ENCODE data around the gene ACY1.

Gene ACY1

DNA sequence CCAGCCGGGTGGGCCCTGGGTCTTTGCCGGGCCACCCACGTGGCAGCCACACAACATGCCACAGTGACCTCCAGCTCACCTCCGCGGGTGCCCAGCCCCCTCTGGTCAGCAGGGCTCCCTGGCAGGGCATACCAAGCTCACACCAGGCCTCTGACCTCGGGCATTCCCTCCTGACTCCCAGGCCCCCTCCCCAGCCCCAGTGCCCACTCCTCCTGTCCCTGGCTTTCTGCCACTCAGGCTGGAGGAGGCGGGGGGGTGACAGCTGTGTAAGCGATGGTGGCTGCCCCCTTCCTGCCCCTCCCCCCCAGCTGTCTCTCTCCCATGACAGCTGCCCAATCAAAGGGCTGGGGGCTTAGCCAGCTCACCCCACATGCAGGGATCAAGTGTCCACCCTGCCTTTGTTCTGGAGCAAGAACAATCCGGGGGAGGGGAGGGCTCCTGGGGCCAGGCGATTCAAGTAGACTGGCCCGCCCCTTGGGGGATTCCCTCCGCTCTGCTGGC is 19.3 kb upstream of the ACY1 start:
- no peak for DNase-seq (ENCODE audit: low read depth)

DNA sequence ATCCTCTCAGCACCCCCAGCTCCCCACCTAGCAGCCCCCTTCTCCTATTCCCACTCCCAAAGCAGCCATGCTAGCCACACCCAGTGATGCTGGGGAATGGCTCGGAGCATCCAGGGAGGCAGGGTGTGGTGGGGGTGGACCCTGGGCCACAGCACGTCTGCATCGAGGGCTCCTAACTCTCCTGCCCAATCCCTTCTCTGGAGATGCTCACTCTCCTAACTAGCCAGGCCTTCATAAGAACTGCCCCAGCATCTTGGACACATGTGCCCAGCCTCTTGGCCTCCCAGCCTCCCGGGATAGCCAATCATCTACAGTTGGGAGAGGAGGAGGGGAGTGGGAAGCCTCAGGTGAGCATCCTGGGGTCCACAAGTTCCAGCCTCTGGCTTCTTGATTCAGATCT is 18.8 kb upstream of the ACY1 start:
- no peak for DNase-seq (ENCODE audit: low read depth)

DNA sequence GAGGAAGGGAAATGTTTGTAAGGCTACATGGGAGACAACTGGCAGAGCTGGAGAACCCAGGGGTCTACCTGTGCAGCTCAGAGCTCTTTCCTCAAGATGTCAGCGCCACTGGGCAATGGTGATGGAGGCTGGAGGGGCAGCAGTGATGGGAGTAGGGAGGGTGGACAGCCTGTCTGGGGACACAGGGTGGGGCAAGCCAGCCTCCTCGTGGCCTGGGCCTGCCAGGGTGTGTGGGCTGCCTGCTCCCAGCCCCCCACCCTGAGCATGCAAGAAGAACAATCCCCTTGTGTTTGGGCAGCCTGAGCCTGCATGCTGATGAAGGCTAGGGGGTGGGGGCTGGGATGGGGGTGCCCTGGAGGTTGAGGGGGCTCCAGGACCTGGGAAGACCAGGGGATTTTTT is 17.3 kb upstream of the ACY1 start:
- no peak for DNase-seq (ENCODE audit: low read depth)

DNA sequence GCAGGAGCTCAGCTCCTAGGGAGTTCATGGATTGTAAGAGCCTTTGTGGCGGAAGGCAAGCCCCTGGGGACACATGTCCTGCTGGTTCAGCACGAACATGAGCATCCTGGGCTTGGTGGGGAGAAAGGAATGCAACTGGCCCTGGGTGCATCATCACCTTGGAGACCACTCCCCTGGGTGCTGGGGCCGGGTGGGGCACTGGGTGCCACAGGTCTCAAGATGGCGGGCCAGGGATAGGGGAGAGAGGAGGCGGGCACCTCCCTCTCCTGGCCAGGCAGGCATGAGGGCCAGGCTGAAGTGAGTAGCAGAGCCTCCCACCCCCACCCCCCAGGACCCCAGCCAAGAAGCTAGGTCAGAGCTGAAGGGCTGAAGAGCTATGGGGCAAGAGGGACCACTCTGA is 16.8 kb upstream of the ACY1 start:
- no peak for DNase-seq (ENCODE audit: low read depth)

DNA sequence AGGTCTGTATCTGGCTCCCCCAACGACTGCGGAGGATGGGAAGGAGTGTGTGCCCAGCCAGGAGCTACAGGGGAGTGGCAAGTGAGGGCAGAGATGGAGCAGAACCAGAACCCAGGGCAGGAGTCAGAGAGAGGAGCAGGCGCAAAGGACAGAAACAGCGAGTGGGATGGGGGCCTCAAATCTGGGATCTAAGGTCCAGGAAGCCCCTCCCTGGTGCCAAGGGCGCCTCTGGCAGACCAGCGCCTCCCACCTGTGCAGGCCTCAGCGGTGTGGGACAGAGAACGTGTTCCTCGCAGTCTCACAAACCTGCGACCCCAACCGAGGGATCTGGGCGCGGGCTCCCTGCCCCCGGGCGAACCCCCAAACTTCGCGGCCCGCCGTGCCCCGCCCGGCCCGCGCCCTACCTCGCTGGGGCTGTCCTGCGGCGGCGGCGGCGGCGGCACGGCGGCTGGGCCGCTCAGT is 16.4 kb upstream of the ACY1 start:
- no peak for DNase-seq (ENCODE audit: low read depth)

DNA sequence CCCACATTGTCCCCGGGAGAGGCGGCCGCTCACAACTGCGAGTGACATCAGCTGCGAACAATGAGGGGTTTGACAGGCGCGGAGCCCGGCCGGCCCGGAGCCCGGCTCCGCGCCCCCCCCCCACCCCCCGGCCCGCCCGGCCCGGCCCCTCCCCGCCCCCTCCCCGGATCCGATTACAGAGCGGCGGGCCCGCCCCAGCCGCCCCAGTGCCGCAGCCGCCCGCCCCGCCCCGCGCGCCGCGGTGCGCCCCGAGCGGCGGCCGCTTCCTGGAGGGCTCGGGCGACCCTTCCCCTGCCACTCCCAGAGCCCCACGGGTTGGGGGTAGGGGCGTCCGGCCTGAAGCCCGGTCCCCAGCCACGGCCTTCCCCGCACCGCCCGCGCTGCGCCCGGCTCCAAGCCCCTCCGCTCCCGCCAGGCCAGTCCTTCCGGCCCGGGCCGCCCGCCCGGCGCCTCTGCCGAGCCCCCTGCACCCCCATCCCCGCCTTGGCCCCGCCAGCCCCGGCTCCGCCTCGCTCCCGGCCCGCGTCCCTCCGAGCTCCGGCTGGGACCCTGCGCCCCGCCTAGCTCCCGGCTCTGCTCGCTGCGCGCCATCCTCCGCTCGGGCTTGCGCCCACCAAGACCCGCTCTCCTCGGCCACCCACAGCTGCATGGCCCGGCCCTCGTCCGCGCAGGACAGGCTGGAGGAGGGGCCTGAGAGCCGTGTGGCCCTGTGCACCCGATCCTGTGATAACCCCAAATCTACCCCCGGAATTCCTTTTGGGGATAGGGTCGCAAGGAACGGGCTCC is 15.8 kb upstream of the ACY1 start, which contains the start of gene PCBP4:
PCBP4 (minus strand) TSS at position 71 of the 786 bp plus-strand sequence. CDS start 6,214 bp downstream, outside the sequence.
- DNase-seq (ENCODE audit: low read depth) = no peak

DNA sequence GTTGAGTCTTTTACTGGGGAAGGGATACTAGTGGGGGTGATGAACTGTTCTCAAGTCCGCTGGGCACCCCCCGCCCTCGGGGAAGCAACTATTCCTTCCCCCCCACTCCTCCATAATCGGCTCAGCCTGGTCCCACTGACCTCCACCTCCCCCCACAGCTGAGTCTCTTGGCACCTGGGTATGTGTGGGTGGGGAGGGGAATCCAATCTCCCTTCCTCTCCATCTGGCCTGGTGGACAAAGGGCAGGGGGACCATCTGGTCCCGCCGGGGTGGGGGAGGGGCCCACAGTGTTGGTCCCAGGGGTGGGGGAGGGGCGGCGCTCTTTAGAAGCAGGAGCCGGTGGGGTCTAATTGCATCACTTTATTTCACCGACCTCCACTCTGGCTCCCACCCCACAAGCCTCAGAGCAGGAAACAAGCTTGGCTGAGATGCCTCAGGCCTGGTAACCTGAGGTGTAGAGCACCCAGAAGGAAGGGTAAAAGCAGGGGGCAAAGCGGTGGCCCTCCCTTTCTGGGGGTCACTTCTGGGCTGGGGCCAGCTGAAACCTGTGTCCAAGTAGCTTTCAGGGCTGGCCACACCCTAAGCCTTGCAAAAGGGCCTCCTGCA is 15.1 kb upstream of the ACY1 start:
- no peak for DNase-seq (ENCODE audit: low read depth)

DNA sequence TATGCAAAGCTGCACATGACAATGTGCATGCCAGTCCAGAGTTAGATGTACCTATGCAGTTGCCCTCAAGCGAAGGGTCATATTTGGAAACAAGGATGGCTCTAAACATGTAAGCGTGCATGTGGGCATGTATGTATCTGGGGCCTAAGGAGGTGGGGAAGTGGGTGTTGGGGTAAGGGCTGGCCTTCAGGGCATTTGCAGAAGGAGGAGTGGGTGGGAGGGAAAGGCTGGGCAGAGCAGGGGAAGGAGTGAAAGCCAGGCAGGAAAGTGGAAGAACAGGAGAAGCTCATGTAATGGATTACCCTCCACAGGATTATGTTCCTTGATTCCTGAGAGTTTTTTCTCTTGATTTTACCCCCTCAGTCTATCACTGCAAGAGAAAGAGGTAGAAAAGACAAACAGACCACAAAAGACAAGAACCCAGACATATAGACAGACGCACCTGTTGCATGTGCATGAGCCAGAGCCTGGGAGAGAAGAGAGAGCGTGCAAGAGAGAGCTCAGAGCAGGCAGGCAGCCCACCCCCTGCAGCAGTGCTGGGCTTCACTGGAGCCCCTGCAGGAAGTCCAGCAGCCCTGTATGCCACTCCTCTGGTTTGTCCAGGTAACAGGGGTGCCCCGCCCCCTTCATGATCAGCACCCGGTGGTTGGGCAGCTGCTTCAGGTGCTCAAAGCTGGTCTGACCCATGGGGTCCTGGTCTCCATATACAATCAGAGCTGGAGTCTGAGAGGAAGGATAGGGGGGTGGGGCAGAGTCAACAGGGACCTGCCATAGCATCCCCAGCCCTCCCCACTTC is 14.3 kb upstream of the ACY1 start:
- DNase-seq (ENCODE audit: low read depth) = no peak

DNA sequence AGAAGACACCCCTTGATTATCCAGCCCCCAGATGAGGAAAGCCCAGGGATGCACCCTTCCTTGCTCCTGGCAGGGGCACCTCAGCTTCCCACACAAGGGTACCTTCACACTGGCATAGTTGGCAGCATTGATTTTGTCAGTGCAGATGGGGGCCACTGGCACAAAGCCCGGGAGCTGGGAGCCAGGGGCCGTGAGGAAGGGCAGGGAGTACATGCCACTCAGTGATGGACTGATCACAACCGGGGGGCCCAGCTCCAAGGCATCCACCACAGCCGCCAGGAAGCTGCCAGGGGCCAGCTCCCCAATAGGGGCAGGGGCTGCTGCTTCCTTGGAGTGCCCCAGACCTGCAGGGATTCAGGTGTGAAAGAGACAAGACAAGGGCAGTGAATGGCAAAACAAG is 13.5 kb upstream of the ACY1 start:
- DNase-seq (ENCODE audit: low read depth) = no peak

DNA sequence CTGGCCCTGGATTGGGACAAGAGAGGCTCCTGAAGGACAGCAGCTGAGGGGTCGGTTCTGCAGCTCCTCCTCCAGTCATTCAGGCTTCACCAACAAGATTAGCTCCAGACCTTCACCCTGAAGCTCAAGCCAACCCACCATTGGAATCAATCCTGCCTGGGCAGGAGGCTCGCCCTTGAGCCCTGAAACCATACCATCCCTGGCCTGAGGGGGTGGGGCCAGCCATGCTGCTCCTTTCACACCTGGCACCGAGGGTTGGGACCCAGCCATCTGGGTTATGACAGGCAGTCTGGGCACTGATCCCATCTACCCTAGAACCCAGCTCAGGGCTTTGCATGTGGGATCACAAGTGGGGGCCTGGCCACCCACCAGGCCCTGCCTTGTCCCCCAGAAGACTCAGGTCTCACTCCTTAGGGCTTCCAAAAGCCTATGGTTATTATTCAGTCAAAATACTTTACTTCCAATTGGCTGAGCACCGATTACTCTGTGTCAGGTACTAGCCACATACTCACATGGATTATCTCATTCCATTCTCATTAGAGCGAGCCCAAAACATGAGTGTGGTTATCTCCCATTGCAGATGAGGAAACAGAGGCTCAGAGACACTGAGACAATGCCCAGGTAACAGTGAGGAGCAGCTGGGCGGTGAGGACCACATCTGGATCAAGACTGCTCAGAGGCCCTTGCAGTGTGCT is 12.6 kb upstream of the ACY1 start:
- no peak for DNase-seq (ENCODE audit: low read depth)

DNA sequence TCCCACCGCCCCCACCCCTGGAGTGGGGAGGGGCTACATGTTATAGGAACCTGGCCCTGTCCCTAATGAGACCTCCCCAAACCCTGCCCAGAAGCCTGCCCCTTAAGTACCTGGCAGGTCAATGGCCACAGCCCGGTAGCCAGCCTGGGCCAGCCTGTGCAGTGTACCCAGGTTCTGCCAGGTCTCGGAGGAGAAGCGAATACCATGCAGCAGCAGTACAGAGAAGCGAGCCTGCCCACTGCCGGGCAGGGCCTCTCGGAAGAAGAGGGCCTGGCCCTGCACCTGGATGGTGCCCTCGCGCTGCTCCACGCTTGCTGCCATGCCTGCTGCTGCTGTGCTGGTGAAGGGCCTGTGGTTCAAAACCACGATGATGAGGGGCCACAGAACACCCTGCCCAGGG is 12.0 kb upstream of the ACY1 start:
- DNase-seq (ENCODE audit: low read depth) = no peak

DNA sequence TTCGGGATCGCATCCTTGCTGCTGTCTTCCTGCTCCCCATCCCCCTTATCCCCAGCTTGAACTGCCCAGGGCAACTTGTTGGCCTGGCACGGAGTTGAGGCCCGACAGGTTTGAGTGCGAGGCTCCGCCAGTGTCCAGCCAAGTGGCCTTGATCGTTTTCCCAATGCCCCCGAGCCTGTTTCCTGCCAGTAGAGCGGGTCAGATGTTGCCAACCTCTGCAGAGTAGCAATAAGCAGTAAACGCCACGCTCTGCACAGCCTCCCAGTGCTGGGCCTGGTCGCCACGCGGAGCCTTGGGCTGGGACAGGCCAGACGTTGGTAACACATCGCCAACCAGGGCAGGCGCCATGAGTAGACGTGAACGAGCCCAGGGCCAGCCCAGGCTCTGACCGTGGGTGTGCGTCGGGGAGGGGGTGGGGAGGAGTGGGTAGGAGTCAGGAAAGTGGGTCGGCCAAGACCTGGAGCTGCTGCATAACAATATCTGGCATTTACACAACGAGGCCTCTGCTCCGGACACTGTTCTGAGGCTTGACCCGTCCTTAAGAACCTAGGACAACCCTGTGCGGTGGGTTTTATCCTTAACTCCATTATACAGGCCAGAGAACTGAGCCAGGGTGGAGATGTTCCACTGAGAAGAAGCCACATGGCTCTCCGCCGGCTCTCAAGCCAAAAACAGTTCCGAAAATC is 8.9 kb upstream of the ACY1 start:
- no peak for DNase-seq (ENCODE audit: low read depth)

DNA sequence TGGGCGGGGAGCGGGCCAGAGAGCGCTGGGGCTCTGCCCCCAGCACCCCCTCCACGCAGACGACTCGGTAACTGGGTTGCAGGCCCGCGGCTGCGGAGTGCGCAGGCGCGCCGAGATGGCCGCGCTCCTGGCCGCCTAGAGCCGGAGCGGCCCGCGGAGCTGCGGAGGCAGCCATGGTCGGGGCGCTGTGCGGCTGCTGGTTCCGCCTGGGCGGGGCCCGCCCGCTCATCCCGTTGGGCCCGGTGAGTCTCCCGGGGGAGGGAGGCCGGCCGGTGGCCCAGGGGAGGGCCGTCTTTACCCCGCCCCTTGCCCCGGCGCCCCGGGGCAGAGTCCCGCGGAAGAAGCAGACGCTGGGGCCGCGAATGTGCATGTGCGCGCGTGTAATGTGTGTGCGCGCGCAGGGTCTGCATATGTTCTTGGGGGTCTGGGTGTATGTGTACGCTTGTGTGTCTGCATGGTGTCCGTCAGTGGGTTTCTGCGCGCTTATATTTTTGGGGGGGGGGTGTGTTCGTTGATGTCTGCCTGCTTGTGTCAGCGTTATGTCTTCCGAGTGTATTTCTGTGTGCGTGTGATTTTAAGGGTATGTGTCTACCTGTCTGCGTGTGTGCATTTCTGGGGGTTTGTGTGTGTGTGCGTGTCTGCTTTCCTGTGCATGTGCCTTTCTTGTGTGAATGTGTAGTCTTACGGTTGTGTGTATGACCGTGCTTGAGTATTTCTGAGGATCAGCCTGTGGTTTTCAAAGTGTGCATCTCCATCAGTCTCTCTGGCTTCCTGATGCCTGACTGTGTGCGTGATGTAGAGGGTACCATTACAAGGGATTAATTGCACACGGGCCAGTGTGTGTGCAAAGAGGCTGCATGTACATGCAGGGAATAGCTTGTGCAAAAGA is 8.1 kb upstream of the ACY1 start, which contains the start of gene ABHD14A:
ABHD14A (plus strand) TSS at position 102 of the 889 bp plus-strand sequence; CDS start at position 174, 72 bp downstream.
- no peak for DNase-seq (ENCODE audit: low read depth)

DNA sequence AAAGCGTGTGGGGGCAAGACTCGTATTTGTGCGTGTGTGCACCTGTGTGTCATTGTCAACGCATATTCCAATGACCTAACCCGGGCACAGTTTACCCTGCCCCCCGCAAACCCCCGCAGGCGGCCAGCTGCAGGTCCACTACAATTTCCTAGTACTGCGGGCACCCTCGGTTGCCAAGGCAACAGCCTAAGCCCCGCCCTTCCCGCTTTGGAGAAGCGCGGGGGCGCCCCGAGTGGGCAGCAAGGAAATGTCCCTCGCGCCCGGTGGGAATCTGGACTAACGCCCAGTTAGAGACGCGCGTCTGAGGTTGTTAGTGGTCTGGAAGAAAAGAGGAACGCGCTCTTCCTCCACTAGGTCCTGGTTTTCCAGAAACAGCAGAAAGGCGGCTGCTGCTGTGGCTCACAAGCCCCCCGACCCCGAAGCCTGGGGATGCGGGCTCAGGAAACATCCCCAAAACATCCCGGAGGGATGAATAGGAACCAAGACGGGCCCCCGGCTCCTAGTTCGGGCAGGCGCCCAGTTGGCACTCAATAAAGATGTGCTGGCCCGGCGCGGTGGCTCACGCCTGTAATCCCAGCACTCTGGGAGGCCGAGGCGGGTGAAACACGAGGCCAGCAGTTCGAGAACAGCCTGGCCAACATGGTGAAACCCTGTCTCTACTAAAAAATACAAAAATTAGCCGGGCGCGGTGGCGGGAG is 7.3 kb upstream of the ACY1 start:
- DNase-seq (ENCODE audit: low read depth) = no peak

DNA sequence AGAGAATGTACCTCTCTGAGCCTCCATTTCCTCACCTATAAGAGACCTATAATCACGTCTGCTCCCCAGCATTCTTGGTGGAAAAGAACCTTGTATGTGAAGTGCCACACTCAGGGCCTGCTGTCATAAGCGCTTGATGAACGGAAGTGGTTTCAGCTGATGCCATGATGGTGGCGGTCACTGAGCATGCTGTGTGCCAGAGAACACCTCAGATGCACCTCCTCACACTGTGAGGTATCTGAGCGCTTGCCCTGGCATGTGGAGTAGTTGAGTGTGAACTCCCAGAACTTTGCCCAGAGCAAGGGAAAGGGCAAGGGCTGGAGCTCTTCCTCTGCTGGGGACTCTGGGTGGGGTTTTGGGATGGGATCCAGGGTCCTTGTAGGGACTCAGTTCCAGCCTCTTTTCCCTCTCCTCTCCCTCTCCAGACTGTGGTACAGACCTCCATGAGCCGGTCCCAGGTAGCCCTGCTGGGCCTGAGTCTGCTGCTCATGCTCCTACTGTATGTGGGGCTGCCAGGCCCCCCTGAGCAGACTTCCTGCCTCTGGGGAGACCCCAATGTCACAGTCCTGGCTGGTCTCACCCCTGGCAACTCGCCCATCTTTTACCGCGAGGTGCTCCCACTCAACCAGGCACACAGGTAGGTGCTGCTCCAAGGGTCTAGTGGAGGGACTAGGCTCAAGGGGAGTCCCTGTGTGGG is 5.7 kb upstream of the ACY1 start:
- DNase-seq (ENCODE audit: low read depth) = no peak

DNA sequence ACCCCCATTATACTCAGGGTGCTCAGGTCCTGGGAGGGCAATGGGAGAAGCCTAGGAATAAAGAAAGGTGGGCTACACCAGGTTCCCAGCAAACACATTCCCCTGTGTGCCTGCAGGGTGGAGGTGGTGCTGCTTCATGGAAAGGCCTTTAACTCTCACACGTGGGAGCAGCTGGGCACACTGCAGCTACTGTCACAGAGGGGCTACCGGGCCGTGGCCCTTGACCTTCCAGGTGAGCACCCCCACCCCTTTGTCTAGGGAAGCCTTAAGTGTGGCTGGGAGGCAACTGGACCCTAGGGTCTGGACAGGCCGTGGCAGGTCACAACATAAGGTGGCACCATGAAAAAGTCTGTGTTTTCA is 5.2 kb upstream of the ACY1 start:
- no peak for DNase-seq (ENCODE audit: low read depth)

DNA sequence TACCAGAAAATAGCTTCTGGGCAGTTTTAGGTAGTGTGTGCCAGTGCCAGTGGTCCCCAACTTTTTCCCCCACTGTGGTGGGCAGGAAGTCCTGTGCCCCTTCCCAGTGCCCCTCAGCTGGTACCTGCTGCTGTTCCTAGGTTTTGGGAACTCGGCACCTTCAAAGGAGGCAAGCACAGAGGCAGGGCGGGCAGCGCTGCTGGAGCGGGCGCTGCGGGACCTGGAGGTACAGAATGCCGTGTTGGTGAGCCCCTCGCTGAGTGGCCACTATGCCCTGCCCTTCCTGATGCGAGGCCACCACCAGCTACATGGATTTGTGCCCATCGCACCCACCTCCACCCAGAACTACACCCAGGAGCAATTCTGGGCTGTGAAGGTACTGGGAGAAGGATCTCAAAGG is 3.1 kb upstream of the ACY1 start:
- no peak for DNase-seq (ENCODE audit: low read depth)

DNA sequence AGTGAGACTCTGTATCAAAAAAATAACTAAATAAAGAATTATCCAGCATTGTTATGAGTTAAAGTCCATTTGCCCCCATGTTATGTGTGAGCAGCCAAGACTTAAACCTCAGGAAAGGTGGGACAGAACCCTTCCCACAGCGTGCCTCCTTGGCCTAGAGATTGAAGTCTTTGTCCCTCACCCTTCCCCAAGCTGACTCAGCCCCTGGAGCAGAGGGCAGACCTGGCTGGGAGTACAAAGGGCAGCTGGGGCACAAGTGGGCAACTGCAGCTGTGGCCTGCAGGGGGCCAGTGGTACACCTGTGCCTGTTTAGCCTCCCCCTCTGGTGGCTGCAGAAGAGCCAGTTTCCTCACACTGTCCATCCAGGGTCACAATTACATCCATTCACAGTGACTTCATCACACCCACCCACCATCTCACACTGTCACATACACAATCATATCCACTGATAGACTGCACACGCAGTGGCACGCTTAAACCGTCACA is 940 bp upstream of the ACY1 start:
- no peak for DNase-seq (ENCODE audit: low read depth)
